Measurements from ENCODE around the gene VPS26A.
"Not testable (repeated sequence)": the region's sequence is repeated elsewhere in the genome, so short reads cannot be mapped to it uniquely, and the experiment has no call there.

VPS26A gene

DNA sequence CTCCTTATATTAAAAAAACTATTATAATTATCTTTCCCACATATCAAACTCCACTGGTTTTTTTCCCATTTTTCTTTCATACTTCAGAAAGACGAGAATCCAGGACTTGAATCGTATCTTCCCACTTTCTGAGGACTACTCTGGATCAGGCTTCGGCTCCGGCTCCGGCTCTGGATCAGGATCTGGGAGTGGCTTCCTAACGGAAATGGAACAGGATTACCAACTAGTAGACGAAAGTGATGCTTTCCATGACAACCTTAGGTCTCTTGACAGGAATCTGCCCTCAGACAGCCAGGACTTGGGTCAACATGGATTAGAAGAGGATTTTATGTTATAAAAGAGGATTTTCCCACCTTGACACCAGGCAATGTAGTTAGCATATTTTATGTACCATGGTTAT lies 20.2 kb upstream of the VPS26A start:
- no peak for DNase-seq

DNA sequence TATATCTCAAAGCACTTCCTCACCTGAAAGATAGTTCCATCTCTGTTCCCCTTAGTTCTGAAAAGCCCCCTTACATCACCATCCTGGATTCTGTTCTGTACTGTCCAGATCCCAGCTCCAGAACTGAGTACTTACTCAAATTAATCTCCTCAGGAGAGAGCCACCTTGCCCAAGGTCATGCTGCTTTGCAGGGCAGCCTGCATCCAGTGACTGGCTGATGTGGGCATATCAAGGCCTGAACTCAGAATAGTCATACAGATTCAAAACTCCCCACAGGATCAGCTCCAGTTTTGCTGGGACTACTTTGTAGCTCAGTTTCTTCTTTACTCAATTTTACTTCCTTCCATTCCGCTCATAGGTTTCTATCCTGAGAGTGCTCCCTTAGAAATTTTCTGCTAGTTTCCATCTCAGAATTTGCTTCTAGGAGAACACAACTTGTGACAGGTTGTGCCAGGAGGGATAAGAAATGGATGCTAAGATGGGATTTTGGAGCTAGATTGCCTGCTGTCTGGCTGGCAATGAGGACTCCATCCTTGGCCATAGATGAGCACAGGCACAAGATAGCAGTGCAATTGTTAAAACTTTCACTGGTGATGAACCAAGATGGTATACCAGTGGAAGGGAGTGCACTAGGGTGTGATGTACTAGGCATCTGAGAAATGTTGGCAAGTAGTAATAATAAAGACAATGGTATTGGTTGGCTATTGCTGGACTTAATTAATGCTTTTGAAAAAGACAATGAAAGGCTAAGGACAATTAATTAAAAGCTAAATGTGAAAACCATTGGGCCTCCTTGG lies 18.8 kb upstream of the VPS26A start:
- peak; percentile 57 for DNase-seq

DNA sequence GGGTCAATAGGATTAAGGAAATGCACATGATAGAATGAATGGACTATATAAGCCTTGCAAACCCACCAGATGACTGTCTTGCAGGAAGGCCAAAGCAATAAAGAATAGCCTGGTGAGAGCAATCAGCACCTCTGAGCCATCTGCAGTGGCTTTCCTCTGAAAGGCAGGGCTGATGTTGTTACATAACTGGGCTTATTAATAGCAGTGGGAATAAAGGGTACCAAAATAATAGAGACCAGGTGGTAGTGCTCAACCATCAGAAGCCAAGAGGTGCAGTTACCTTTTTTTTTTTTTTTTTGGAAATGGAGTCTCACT lies 16.8 kb upstream of the VPS26A start:
- DNase-seq, result no peak

DNA sequence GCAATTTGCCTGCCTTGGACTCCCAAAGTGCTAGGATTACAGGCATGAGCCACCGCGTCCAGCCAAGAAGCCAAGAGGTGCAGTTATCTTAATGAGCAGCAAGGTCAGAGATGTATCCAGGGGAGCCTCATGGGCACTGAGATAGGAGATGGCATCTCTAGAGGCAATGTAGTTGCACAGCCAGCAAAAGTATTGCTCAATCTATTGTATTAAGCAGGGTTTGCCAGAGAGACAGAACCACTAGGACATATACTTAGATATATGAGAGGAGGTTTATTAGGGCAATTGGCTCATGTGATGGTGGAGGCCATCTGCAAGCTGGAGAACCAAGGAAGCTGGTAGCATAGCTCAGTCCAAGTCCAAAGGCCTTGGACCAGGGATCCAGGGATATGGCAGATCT lies 16.3 kb upstream of the VPS26A start:
- peak; percentile 37 for DNase-seq

DNA sequence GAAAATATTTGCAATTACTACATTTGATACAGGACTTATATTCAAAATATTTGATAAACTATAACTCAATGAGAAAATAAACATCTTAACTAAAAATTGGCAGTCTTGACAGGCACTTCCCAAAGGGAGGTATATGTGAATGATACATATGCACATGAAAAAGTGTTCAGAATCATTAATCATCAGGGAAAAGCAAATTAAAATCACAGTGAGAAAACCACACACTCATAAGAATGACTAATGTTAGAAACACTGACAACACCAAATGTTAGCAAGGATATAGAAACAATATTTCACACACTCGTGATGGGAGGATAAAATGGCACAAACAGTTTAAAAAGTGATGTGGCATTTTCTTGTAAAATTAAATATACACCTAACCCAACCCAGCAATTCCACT lies 4.1 kb upstream of the VPS26A start:
- no peak for DNase-seq

DNA sequence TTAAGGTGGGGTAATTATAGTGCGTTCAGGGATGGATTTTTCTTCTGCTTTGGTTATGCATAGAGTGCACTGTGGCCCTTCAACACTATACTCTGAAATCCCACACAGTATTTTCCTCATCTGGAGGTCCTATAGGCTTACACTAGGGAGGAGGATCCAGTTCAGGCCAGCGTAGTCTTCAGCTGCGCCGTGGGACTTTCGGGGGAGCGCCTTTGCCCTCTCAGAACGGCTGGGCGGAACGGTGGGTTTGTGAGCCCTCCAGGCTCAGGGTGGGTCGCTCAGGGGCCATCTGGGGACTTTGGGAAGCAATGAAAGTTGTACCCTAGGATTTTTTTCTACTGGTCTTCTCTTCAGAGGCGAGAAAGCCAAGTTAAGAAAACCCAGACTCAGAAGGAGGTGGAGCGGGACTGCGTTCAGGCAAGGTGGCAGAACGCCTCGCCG lies 652 bp upstream of the VPS26A start:
- peak; percentile 51 for DNase-seq

DNA sequence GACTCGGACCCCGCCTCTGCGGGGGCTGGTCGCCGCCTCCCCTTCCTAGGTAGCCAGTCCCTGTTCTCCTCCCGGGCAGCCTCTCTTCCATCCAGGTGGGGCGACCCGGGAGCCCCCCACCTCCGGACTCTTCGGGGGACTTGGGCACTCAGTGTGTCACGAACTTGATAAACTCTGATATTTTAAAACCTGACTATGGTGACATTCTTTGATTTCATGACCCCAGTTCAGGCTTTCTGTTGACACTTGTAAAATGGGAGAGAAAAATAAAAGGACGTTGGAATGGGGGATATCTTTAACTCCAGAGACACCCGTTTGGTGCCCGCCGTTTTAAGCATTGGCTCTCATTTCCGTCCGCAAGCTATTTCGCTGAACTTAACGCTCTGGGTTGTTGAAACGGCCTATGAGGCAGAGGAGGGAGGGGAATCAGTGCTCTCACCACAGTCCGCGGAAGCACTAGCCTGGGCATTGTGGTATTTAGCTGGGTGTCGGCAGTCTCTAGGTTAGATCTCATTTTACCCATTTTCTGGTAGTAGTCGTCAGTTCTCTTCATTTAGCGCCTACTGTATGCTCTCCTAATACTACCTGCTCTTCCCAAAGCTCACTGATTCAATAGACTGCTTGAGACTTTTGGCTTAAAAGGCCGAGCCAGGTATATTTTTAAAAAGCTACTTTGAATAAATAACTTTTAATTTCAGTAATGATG lies 738 bp downstream of the VPS26A start:
- peak; percentile 63 for DNase-seq

DNA sequence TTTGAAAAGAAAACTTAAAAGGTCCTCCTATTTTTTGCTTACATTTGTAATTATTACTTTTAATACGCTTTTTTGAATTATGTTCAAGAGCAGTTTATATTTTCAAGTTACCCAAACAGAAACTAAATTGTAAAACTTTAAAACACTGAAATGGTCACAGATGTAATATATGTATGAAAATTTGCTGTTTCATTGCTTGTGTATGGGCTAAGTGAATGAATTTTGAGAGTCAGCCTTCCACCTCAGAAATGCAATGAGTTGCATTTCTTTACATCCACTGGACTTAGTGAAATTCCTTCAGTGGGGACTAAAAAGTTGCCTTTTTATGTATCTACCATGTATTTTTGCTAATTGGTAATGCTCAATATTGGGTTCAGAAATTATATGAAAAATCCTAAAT lies 1.6 kb downstream of the VPS26A start:
- DNase-seq, result no peak

DNA sequence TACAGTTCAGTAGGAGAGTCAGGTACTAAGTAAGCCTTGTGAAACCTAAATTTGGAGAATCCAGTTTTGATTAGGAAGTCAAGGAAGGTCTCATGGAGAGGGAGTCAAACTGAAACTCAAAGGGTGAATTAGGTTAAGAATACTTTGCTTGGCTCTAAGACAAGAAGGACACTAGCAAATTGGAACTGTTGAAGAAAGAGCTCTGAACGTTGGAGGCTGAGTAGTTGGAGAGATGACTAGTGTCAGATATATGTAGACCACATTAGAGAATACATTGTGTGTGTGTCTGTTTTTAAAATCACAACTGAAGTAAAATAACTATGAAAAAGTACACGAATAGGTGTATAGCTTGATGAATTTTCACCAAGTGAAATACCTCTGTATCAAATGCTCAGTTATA lies 6.3 kb downstream of the VPS26A start:
- DNase-seq, result no peak

DNA sequence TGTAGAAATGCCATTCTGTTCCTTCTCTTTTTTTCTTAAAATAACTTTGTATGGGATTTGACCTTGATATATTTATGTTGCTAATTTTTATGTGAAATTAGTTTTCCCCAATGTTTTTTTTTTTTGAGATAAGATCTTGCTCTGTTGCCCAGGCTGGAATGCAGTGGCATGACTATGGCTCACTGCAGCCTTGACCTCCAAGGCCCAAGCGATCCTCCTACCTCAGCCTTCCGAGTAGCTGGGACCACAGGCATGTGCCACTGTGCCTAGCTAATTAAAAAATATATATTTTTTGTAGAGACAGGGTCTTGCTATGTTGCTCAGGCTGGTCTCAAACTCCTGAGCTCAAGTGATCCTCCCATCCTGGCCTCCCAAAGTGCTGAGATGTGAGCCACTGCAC lies 16.0 kb downstream of the VPS26A start:
- DNase-seq, result no peak

DNA sequence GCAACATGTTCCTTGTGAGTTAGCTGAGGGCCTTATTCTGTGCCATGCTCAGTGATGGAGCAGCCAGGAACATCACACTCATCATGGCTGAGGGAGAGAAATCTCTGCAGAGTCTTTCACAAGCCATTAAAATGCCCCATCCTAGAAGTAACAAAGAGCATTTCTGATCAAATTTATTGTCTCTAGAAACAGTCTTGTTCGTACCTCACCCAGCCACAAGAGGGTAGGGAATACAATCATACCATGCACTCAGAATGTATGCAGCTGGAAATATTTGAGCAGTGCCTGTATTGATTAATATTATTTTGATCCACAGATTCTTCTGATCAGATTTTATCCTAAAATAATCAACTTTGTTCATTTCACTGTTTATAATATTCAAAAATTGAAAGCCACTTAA lies 17.3 kb downstream of the VPS26A start:
- DNase-seq, result no peak

DNA sequence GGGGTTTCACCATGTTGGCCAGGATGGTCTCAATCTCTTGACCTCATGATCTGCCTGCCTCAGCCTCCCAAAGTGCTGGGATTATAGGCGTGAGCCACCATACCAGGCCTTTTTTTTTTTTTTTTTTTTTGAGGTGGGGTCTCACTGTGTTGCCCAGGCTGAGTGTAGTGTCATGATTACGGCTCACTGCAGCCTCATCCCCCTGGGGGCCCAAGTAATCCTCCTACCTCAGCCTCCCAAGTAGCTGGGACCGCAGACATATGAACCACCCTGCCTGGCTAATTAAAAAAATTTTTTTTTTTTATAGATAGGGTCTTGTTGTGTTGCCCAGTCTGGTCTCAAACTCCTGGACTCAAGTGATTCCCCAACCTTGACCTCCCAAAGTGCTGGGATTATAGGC lies 18.1 kb downstream of the VPS26A start:
- not testable (repeated sequence) for DNase-seq

DNA sequence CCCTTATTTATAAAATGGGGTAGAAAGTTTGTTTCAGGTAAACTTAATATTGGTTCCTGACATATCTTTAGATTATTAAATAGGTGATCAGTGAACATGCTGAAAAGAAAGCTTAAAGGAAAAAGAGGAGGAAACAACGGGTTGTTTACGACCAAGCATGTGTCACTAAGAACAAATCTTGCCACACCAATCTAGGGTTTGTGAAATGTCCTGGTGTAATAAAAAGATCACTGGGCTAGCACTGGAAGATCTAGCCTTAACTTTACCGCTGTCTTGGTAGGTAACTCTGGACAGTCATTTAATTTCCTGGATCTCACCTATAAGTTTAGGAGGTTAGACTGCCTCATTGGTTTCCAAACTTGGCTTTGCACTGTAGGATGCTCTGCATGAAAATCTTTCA lies 19.0 kb downstream of the VPS26A start:
- DNase-seq, result no peak

DNA sequence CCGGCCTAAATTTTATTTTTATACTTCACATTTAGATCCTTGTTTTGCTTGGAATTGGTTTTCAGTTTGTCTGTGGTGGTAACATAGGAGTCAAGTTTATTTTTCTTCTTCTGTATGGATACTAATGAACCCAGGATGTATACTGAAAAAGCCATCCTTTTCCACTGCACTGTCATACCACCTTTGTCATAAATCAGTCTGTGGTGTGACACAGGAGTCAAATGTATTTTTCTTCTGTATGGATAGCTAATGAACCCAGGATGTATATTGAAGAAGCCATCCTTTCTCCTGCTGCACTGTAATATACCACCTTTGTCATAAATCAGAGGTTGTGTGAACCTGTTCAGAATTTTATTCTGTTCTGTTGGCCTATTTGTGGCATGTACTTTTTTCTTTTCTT lies 21.4 kb downstream of the VPS26A start:
- no peak for DNase-seq

DNA sequence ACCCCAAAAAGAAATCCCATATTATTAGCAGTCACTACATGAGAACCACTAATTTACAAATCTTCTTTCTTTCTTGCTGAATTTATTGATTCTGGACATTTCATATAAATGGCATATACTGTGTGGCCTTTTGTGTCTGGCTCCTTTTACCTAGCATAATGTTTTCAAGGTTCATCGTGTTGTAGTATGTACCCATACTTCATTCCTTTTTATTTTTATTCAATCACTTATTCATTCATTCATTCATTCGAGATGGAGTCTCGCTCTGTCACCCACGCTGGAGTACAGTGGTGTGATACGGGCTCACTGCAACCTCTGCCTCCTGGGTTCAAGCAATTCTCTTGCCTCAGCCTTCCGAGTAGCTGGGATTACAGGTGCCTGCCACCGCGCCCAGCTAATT lies 21.9 kb downstream of the VPS26A start:
- DNase-seq, result no peak

DNA sequence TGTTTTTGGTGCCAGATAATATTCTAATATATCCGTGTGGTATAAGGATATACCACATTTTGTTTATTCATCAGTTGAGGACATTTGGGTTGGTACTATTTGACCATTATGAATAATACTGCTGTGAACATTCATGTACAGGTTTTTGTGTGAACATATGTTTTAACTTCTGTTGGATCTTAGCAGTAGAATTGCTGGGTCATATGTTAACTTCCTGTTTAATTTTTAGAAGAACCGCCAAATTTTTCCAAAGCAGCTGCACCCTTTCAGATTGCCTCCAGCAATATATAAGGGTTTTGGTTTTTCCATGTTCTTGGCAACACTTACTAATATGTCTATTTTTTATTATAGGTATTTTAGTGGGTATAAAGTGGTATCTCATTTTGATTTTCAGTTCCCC lies 22.8 kb downstream of the VPS26A start:
- peak; percentile 11 for DNase-seq

DNA sequence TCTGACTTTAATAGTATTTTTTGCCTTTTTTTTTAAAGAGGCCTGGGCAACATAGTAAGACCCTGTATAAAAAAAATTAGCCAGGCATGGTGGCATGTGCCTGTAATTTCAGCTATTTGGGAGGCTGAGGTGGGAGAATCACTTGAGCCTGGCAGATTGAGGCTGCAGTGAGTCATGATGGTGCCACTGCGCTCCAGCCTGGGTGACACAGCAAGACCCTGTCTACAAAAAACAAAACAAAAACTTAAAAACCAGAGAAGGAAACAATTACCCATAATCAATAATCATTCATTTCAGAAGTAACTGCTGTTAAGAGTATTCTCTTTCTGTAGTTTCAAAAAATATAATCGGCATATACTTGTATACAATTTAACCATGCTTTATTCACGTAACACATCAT lies 28.0 kb downstream of the VPS26A start:
- no peak for DNase-seq

DNA sequence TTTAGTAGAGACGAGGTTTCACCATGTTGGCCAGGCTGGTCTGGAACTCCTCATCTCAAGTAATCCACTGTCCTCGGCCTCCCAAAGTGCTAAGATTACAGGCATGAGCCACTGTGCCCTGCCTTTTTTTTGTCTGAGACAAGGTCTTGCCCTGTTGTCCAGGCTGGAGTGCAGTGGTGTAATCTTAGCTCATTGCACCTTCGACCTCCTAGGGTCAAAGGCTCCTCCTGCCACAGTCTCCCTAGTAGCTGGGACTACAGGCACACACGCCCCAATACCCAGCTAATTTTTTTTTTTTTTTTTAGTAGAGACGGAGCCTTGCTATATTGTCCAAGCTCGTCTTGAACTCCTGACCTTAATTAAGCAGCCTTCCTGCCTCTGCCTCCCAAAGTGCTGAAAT lies 29.2 kb downstream of the VPS26A start:
- DNase-seq, result no peak

DNA sequence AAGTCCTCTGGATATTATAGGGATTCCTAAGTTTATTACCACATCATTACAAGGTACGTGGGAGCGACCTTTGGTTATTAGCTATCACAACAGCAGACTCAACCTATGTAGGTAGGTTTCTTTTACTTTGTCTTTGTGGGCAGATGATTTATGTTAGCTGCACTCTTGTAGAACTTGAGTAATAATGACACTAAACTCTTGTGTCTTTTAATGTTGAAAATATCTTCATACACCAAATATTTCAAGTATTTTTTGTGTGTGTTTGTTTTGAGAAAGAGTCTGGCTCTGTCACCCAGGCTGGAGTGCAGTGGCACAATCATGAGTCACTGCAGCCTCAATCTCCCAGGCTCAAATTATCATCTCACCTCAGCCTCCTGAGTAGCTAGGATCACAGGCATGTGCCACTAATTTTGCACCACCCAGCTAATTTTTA lies 36.8 kb downstream of the VPS26A start:
- no peak for DNase-seq

DNA sequence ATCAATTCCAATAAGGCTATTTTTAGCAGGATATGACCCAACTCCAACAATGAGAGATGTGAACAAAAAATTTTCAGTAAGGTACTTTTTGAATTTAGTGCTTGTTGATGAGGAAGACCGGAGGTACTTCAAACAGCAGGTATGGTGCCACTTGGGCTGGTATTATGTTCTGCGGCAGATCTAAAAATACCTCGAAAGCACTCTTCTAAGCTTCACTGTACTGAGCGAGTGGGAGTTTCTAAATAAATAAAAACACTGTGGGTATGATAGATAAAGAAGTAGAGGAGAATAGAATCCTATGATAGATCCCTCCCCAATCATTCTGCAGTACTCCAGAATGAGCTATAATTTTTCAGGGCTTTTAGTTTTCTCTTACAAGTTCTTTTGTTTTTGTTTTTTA lies 44.5 kb downstream of the VPS26A start:
- no peak for DNase-seq

DNA sequence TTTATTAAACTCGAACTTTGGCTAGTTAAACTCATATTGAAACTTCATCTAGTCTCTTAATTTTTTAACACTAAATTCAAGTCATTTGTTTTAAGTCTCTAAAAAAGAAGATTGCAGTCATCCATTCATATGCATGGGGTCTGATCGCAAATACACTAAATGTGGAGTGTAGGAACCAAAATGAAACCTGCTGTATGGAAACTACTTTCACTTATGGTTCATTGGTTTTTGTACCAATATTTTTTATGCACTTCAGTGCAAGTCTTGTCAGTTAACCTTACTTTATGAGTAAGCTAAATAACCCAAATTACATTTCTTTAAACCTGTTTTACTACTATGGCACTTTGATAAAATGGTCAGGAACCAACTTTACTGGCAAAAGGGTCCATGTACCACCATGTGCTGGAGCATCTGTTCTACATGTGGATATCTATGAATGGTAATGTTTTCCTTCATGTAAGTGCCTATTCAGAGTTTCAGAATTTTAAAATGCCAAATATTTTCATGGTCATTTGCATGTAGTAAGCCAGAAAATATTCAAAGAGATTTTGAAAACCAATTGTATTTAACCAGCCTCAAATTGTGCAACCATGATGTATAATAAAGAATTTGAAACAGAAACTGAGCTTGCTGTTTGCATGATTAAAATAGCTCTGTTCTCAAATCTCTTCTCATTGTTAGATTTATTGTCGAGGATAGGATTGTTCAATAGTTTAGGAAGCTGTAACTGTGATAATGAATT lies 48.4 kb downstream of the VPS26A start:
- DNase-seq, result no peak

DNA sequence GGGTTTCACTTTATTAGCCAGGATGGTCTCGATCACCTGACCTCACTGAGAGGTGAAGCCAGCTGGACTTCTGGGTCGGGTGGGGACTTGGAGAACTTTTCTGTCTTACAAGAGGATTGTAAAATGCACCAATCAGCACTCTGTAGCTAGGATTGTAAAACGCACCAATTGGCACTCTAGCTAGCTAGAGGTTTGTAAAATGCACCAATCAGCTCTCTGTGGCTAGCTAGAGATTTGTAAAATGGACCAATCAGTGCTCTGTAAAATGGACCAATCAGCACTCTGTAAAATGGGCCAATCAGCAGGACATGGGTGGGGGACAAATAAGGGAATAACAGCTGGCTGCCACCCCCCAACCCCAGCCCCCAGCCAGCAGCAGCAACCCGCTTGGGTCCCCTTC lies 51.3 kb downstream of the VPS26A start:
- DNase-seq, result not testable (repeated sequence)

DNA sequence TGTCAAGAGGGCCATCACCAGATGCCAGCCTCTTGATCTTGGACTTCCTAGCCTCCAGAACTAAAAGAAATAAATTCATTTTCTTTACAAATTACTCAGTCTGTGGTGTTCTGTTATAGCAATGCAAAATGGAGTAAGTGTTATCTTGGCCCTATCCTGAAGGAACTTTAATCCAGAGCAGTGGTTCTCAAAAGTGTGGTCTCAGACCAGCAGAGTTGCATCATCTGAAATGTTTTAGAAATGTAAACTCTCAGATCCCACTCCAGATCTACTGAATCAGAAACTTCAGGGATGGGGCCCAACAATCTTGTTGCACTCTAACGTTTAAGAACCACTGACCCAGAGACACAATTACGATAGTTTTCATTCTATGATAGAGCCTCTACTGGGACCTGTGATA lies 52.8 kb downstream of the VPS26A start:
- no peak for DNase-seq

DNA sequence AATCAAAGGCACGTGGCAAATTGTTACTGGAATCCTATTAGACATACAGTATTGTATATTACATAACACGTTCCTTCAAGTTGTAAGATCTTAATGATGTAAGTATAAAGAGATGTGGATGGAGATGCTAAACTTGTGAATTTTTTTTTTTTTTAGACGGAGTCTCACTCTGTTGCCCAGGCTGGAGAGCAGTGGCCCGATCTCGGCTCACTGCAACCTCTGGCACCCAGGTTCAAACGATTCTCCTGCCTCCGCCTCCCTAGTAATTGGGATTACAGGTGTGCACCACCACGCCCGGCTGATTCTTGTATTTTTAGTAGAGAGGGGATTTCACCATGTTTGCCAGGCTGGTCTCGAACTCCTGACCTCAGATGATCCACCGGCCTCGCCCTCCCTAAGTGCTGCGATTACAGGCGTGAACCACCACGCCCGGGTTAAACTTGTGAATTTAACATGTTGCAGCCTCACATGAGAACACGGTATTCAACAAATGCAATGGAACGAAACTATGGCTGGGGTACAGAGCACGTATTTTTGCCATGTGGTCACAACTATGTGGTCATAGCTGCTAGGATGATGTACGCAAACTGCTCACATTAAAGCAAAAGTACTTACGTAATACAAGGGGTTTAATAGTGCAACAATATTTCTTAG lies 55.2 kb downstream of the VPS26A start:
- peak; percentile 78 for DNase-seq
